IMR-90 (cell line): Measurements from ENCODE around the gene KMT2C. TPM values are rescaled to one million over a fixed set of nuclear protein-coding genes. Genes with fewer than 3 reads are reported as not detected.

Source experiments
- ATAC-seq: fragments of 200-7000 bp; cut with Tn5 transposase; 2 replicates; pipeline ENCODE4 v1.9.1; 2020; ENCODE audit warnings: low read depth, mild to moderate bottlenecking, moderate library complexity
- BruUV-seq: library from RNA; stranded (reverse); fragments of 400-500 nt; replicated peaks from 2 replicates; lab custom pipeline; 2021; lab: Mats Ljungman, UMichigan
- CTCF ChIA-PET: fragments of 300-600 bp; formaldehyde crosslinking; extraction: SDS; loops from one replicate; lab custom pipeline; 2021; ENCODE audit warnings: antibody characterized with exemption; lab: Yijun Ruan, JAX
- POLR2A ChIA-PET: fragments of 300-600 bp; sonication (Branson Sonifier 250); formaldehyde crosslinking; loops from one replicate; lab custom pipeline; 2022; ENCODE audit warnings: antibody characterized with exemption; ENCODE audit not compliant: unreplicated experiment; lab: Charles Lee
- DNase-seq: peaks from one replicate; pipeline ENCODE4 v3.0.0; 2013
- H2AFZ ChIP-seq: replicated peaks from 2 replicates; pipeline ENCODE3; 2013; ENCODE audit warnings: low read length, mild to moderate bottlenecking; ENCODE audit not compliant: poor library complexity
- H2AK5ac ChIP-seq: 2 replicates; pipeline ENCODE4 v1.6.1; 2013; ENCODE audit warnings: low read depth, low read length, inconsistent platforms
- H2AK9ac ChIP-seq: replicated peaks from 2 replicates; pipeline ENCODE3; 2013; ENCODE audit warnings: mild to moderate bottlenecking, low read depth, low read length, moderate library complexity; ENCODE audit not compliant: poor library complexity
- H2BK120ac ChIP-seq: 2 replicates; pipeline ENCODE4 v1.6.1; 2013; ENCODE audit warnings: low read depth, low read length, inconsistent platforms
- H2BK15ac ChIP-seq: 3 replicates; pipeline ENCODE4 v1.6.1; 2013; ENCODE audit warnings: low read depth, low read length, inconsistent platforms
- H2BK20ac ChIP-seq: 2 replicates; pipeline ENCODE4 v1.6.1; 2013; ENCODE audit warnings: low read depth, mild to moderate bottlenecking, inconsistent platforms, low read length, moderate library complexity
- H2BK5ac ChIP-seq: 2 replicates; pipeline ENCODE4 v1.6.1; 2013; ENCODE audit warnings: mild to moderate bottlenecking, low read depth, low read length, inconsistent platforms; ENCODE audit not compliant: poor library complexity, severe bottlenecking
- H3K14ac ChIP-seq: replicated peaks from 2 replicates; pipeline ENCODE4 v1.6.1; 2013; ENCODE audit warnings: low read depth, low read length, inconsistent platforms
- H3K18ac ChIP-seq: 2 replicates; pipeline ENCODE4 v1.6.1; 2013; ENCODE audit warnings: low read depth, low read length, control low read depth
- H3K23ac ChIP-seq: 2 replicates; pipeline ENCODE4 v1.6.1; 2013; ENCODE audit warnings: low read depth, low read length, inconsistent platforms
- H3K27ac ChIP-seq: 2 replicates; pipeline ENCODE4 v1.5.1; 2013; ENCODE audit warnings: mild to moderate bottlenecking, control low read depth, low read length; ENCODE audit not compliant: insufficient read depth
- H3K27me3 ChIP-seq: 2 replicates; pipeline ENCODE4 v1.6.1; 2013; ENCODE audit warnings: low read length; ENCODE audit not compliant: control insufficient read depth, insufficient read depth
- H3K36me3 ChIP-seq: 2 replicates; pipeline ENCODE4 v1.6.1; 2013; ENCODE audit warnings: low read length, mixed read lengths; ENCODE audit not compliant: control insufficient read depth, insufficient read depth
- H3K4ac ChIP-seq: 2 replicates; pipeline ENCODE4 v1.6.1; 2013; ENCODE audit warnings: low read depth, low read length, inconsistent platforms
- H3K4me1 ChIP-seq: 2 replicates; pipeline ENCODE4 v1.6.1; 2013; ENCODE audit warnings: low read length, mixed read lengths; ENCODE audit not compliant: control insufficient read depth, insufficient read depth
- H3K4me2 ChIP-seq: 2 replicates; pipeline ENCODE4 v1.6.1; 2013; ENCODE audit warnings: low read depth, mild to moderate bottlenecking, control low read depth, low read length, moderate library complexity
- H3K4me3 ChIP-seq: 2 replicates; pipeline ENCODE4 v1.5.1; 2013; ENCODE audit warnings: low read depth, mild to moderate bottlenecking, control low read depth, low read length, moderate library complexity; ENCODE audit not compliant: insufficient read depth
- H3K56ac ChIP-seq: 2 replicates; pipeline ENCODE4 v1.6.1; 2013; ENCODE audit warnings: low read length, inconsistent platforms; ENCODE audit not compliant: insufficient read depth; ENCODE audit errors: extremely low read depth
- H3K79me1 ChIP-seq, 2 experiments: 2 replicates each; pipeline ENCODE4 v1.6.1; 2013; ENCODE audit warnings: low read length in 2 of 2, inconsistent platforms in 1 of 2, low read depth in 1 of 2
- H3K9ac ChIP-seq: 2 replicates; pipeline ENCODE4 v1.6.1; 2013; ENCODE audit warnings: low read depth, low read length, control low read depth
- H3K9me1 ChIP-seq: 2 replicates; pipeline ENCODE4 v1.6.1; 2013; ENCODE audit warnings: low read length, inconsistent platforms; ENCODE audit not compliant: insufficient read depth
- H3K9me3 ChIP-seq: 2 replicates; pipeline ENCODE4 v1.6.1; 2013; ENCODE audit warnings: low read length; ENCODE audit not compliant: control insufficient read depth, insufficient read depth
- H4K20me1 ChIP-seq: 2 replicates; pipeline ENCODE4 v1.6.1; 2013; ENCODE audit warnings: low read length, inconsistent platforms; ENCODE audit not compliant: insufficient read depth
- H4K5ac ChIP-seq: 2 replicates; pipeline ENCODE4 v1.6.1; 2013; ENCODE audit warnings: mild to moderate bottlenecking, low read depth, low read length, control low read depth
- H4K8ac ChIP-seq, 2 experiments: 2 replicates each; pipeline ENCODE4 v1.6.1; 2013; ENCODE audit warnings: low read depth in 2 of 2, low read length in 2 of 2, control low read depth in 1 of 2, inconsistent platforms in 1 of 2
- H4K91ac ChIP-seq: 2 replicates; pipeline ENCODE4 v1.6.1; 2013; ENCODE audit warnings: low read depth, low read length, inconsistent platforms; ENCODE audit not compliant: insufficient read depth
- BHLHE40 ChIP-seq: fragments of 150-350 bp; IDR thresholded peaks from 2 replicates; pipeline ENCODE4 v1.6.1; 2016; ENCODE audit warnings: mild to moderate bottlenecking, low read depth, low read length
- CEBPB ChIP-seq: IDR thresholded peaks from 2 replicates; pipeline ENCODE4 v1.6.1; 2012; ENCODE audit warnings: low read depth, low read length, improper control_type of control experiment
- CHD1 ChIP-seq: IDR thresholded peaks from 2 replicates; pipeline ENCODE4 v1.6.1; 2012; ENCODE audit warnings: low read depth, low read length, improper control_type of control experiment
- ELK1 ChIP-seq: fragments of 150-350 bp; IDR thresholded peaks from 2 replicates; pipeline ENCODE4 v1.6.1; 2016; ENCODE audit warnings: low read depth, mild to moderate bottlenecking, low read length, moderate library complexity, borderline replicate concordance
- FOS ChIP-seq: fragments of 150-350 bp; IDR thresholded peaks from 2 replicates; pipeline ENCODE4 v1.6.1; 2016; ENCODE audit warnings: low read depth, low read length
- MAFK ChIP-seq: IDR thresholded peaks from 2 replicates; pipeline ENCODE4 v1.6.1; 2012; ENCODE audit warnings: low read depth, low read length, improper control_type of control experiment
- MAZ ChIP-seq: IDR thresholded peaks from 2 replicates; pipeline ENCODE4 v1.6.1; 2012; ENCODE audit warnings: low read depth, mild to moderate bottlenecking, low read length, improper control_type of control experiment, moderate library complexity, borderline replicate concordance
- MXI1 ChIP-seq: IDR thresholded peaks from 2 replicates; pipeline ENCODE4 v1.6.1; 2012; ENCODE audit warnings: low read depth, mild to moderate bottlenecking, low read length, moderate library complexity, borderline replicate concordance
- NFE2L2 ChIP-seq: fragments of 150-350 bp; IDR thresholded peaks from 2 replicates; pipeline ENCODE4 v1.6.1; 2016; ENCODE audit warnings: low read depth, mild to moderate bottlenecking, low read length
- POLR2A ChIP-seq: IDR thresholded peaks from 2 replicates; pipeline ENCODE4 v1.6.1; 2012; ENCODE audit warnings: mild to moderate bottlenecking, low read depth, low read length
- RAD21 ChIP-seq: IDR thresholded peaks from 2 replicates; pipeline ENCODE4 v1.6.1; 2012; ENCODE audit warnings: low read length, improper control_type of control experiment
- RCOR1 ChIP-seq: IDR thresholded peaks from 2 replicates; pipeline ENCODE4 v1.6.1; 2012; ENCODE audit warnings: mild to moderate bottlenecking, low read length, improper control_type of control experiment; ENCODE audit not compliant: insufficient replicate concordance
- RFX5 ChIP-seq: IDR thresholded peaks from 2 replicates; pipeline ENCODE4 v1.8.0; 2012; ENCODE audit warnings: low read depth, mild to moderate bottlenecking, low read length, moderate library complexity
- SMC3 ChIP-seq: fragments of 150-350 bp; IDR thresholded peaks from 2 replicates; pipeline ENCODE4 v1.6.1; 2016; ENCODE audit warnings: low read depth, mild to moderate bottlenecking, antibody characterized with exemption, low read length, moderate library complexity
- USF2 ChIP-seq: fragments of 150-350 bp; IDR thresholded peaks from 2 replicates; pipeline ENCODE4 v1.6.1; 2017; ENCODE audit warnings: mild to moderate bottlenecking, antibody characterized with exemption, low read length, low read depth
- WGBS, 2 experiments: methylation state at CpG; one replicate each; pipeline versions ENCODE4 v1.1.5 to v1.1.7; 2013; ENCODE audit warnings: missing lambda C conversion rate in 2 of 2; ENCODE audit not compliant: insufficient read length in 1 of 2; ENCODE audit errors: extremely low coverage in 2 of 2; 5-methylcytosine and 5-hydroxymethylcytosine counted together
- dilution Hi-C: fragments of 300-500 bp; cut with HindIII; formaldehyde crosslinking; loops from one replicate; pipeline ENCODE4 v1.14.3; 2018; ENCODE audit warnings: low sequenced_read_pairs; ENCODE audit not compliant: unreplicated experiment
- in situ Hi-C: fragments of 300-500 bp; cut with MboI; formaldehyde crosslinking; loops from 3 replicates; pipeline ENCODE4 v1.14.3; 2019; ENCODE audit warnings: low sequenced_read_pairs, inconsistent platforms, mixed read lengths
- intact Hi-C: fragments of 100-400 bp; cut with micrococcal nuclease; formaldehyde crosslinking; loops from 2 replicates; pipeline ENCODE4 v1.10.0; 2022
- polyA plus RNA-seq, 3 experiments: library from polyadenylated mRNA; depleted of rRNA; stranded (reverse); fragments of >200 nt; gene quantifications; 2 replicates each; pipeline ENCODE4 v1.2.3, GENCODE V29; 2012; ENCODE audit warnings: low replicate concordance in 1 of 3
- total RNA-seq: library from RNA; depleted of rRNA; stranded (reverse); fragments of >200 nt; gene quantifications from 2 replicates; pipeline ENCODE4 v1.2.3, GENCODE V29; 2012
- TF ChIP-seq, protein P1 (sequence below): conservative IDR thresholded peaks from 2 replicates; pipeline ENCODE4 v1.5.1; 2012; ENCODE audit warnings: mild to moderate bottlenecking, low read depth, low read length, improper control_type of control experiment

The KMT2C gene
- total and polyA plus RNA-seq, 2 of the 4 experiments (the other 2 are of a cell fraction) = 8.0 to 23.3 TPM

GRCh38 chr7:152423991-152424347 is 11.8 kb downstream of the KMT2C start:
- H2BK15ac ChIP-seq = no peak overlapping the region
- peaks cover 6 to 49% of the 10 kb centered on the region in 2 experiments; a peak in 3 of 4 replicates for H3K79me1 ChIP-seq
- H4K5ac ChIP-seq = no peak overlapping the region
- intact Hi-C loops (loop anchor here (1.0 kb wide), 1 partner anchor 85 kb away; no protein-coding TSS in a partner anchor), in situ Hi-C loops (no loop called here), dilution Hi-C loops (no loop called here)
- no peak overlapping the region for H2BK20ac ChIP-seq
- no peak overlapping the region for H3K4ac ChIP-seq
- H2BK5ac ChIP-seq = no peak overlapping the region
- H3K27me3 ChIP-seq = no peaks in the 10 kb centered on the region
- no peak overlapping the region for H2BK120ac ChIP-seq
- no peak overlapping the region for H3K23ac ChIP-seq
- TF ChIP-seq CEBPB (no peak), RFX5 (no peak), POLR2A (no peak), RAD21 (no peak), CHD1 (no peak), MAFK (no peak), MXI1 (no peak), FOS (no peak), MAZ (no peak), ELK1 (no peak), USF2 (no peak), NFE2L2 (no peak), RCOR1 (no peak), SMC3 (no peak), BHLHE40 (no peak)
- TF ChIP-seq, protein P1, sequence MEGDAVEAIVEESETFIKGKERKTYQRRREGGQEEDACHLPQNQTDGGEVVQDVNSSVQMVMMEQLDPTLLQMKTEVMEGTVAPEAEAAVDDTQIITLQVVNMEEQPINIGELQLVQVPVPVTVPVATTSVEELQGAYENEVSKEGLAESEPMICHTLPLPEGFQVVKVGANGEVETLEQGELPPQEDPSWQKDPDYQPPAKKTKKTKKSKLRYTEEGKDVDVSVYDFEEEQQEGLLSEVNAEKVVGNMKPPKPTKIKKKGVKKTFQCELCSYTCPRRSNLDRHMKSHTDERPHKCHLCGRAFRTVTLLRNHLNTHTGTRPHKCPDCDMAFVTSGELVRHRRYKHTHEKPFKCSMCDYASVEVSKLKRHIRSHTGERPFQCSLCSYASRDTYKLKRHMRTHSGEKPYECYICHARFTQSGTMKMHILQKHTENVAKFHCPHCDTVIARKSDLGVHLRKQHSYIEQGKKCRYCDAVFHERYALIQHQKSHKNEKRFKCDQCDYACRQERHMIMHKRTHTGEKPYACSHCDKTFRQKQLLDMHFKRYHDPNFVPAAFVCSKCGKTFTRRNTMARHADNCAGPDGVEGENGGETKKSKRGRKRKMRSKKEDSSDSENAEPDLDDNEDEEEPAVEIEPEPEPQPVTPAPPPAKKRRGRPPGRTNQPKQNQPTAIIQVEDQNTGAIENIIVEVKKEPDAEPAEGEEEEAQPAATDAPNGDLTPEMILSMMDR = no peak
- ATAC-seq (no peak), DNase-seq (no peak)
- no peak overlapping the region for H2AK9ac ChIP-seq
- H3K56ac ChIP-seq = no peak overlapping the region
- no CpG with 5 or more reads among the region's 3 CpGs for WGBS, 2 experiments
- no peak overlapping the region for H4K91ac ChIP-seq
- H3K14ac ChIP-seq = no peak overlapping the region
- H2AK5ac ChIP-seq = no peak overlapping the region
- H3K9me1 ChIP-seq = peaks cover 8% of the 10 kb centered on the region; the same call in 1 of the 2 replicates
- H3K18ac ChIP-seq = no peak overlapping the region
- CTCF ChIA-PET = no interaction called here
- H3K4me2 ChIP-seq = no peak overlapping the region
- peaks cover 89% of the 10 kb centered on the region for H4K20me1 ChIP-seq
- H3K9me3 ChIP-seq = peaks cover 4% of the 10 kb centered on the region
- no peak overlapping the region for H3K4me3 ChIP-seq
- no peak overlapping the region for H3K27ac ChIP-seq
- peaks cover 5% of the 10 kb centered on the region; the same call in 1 of the 2 replicates for H3K4me1 ChIP-seq
- no peaks in the 10 kb centered on the region for H3K36me3 ChIP-seq
- BruUV-seq = no TSS peak
- no peak overlapping the region for H4K8ac ChIP-seq
- POLR2A ChIA-PET = no interaction called here
- no peak overlapping the region for H2AFZ ChIP-seq
- H3K9ac ChIP-seq = no peak overlapping the region
